ENCODE results near the gene TSPAN18.

TSPAN18 gene

GRCh38 chr11:44952500-44953260 is 225.9 kb downstream of the TSPAN18 start:
- no peak for DNase-seq (ENCODE audit: extremely low read depth in 1 of 2, low read depth in 1 of 2)

- no peak for DNase-seq (ENCODE audit: extremely low read depth in 1 of 2, low read depth in 1 of 2)
Observed at GRCh38 chr11:44954051-44954906, 227.5 kb downstream of the TSPAN18 start.

GRCh38 chr11:44955015-44955738 is 228.4 kb downstream of the TSPAN18 start:
- DNase-seq (ENCODE audit: extremely low read depth in 1 of 2, low read depth in 1 of 2), result no peak

GRCh38 chr11:44957040-44957515 is 230.3 kb downstream of the TSPAN18 start:
- DNase-seq (ENCODE audit: extremely low read depth in 1 of 2, low read depth in 1 of 2), result no peak

- no peak for DNase-seq (ENCODE audit: extremely low read depth in 1 of 2, low read depth in 1 of 2)
Observed at GRCh38 chr11:44957776-44958564, 231.2 kb downstream of the TSPAN18 start.

- DNase-seq (ENCODE audit: extremely low read depth in 1 of 2, low read depth in 1 of 2), result no peak
Observed at GRCh38 chr11:44959064-44959463, 232.3 kb downstream of the TSPAN18 start.

GRCh38 chr11:44960200-44960845 is 233.6 kb downstream of the TSPAN18 start:
- DNase-seq (ENCODE audit: extremely low read depth in 1 of 2, low read depth in 1 of 2), result no peak

DNA sequence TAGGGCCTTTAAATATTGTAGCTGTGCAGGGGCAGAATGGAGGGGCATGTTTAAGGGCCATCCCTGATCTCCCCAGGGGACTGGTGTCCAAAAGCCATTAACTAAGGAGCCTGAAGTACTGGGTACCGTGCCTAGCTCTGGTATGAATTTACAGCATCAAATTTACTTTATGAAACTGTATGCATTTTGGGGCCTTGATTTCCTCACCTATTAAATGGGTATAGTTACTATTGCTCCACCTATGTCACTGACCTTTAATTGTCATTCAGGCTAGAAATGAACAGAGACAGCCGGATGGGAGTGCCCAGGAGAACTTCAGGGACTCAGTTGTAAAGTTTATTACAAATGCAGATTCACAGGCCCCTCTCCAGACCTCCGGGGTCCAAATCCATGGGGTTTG is 235.7 kb downstream of the TSPAN18 start:
- DNase-seq (ENCODE audit: extremely low read depth in 1 of 2, low read depth in 1 of 2), result no peak

- DNase-seq (ENCODE audit: extremely low read depth in 1 of 2, low read depth in 1 of 2), result no peak
Observed at GRCh38 chr11:44963136-44963535, 236.4 kb downstream of the TSPAN18 start.

- no peak for DNase-seq (ENCODE audit: extremely low read depth in 1 of 2, low read depth in 1 of 2)
Observed at GRCh38 chr11:44963948-44964347, 237.2 kb downstream of the TSPAN18 start.

- no peak for DNase-seq (ENCODE audit: extremely low read depth in 1 of 2, low read depth in 1 of 2)
Observed at GRCh38 chr11:44964526-44965209, 237.9 kb downstream of the TSPAN18 start.

GRCh38 chr11:44966694-44967093 is 239.9 kb downstream of the TSPAN18 start:
- DNase-seq (ENCODE audit: extremely low read depth in 1 of 2, low read depth in 1 of 2), result no peak

- DNase-seq (ENCODE audit: extremely low read depth in 1 of 2, low read depth in 1 of 2), result no peak
Observed at GRCh38 chr11:44967930-44968496, 241.3 kb downstream of the TSPAN18 start.

GRCh38 chr11:44968510-44968909 is 241.7 kb downstream of the TSPAN18 start:
- DNase-seq (ENCODE audit: extremely low read depth in 1 of 2, low read depth in 1 of 2), result no peak

DNA sequence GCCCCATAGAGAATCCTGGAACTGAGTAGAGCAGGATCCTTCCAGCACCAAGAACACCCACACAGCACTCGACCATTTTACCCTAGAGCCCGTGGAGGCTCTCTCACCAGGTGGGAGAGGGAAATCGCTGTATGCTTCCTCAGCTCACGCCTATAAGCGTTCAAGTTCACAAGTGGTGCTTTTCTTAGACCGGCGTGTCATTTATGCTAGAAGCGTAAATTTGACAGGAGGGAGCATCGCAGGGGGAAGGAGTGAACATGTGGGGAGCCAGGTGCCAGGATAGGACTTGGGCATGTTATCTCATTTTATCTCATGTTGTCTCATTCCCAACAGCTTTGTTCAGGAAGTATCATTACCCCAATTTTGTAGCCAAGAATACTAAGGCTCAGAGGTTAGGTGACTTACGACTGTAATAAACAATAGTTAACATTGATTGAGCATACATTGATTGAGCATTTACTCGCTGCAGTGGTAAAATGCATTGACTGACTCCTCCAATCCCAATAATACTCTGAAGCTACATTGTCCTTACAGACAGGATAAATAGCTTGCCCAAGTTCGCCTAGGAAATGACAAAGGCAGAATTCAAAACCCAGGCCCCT is 243.0 kb downstream of the TSPAN18 start:
- DNase-seq (ENCODE audit: extremely low read depth in 1 of 2, low read depth in 1 of 2), result no peak

GRCh38 chr11:44970293-44970692 is 243.5 kb downstream of the TSPAN18 start:
- no peak for DNase-seq (ENCODE audit: extremely low read depth in 1 of 2, low read depth in 1 of 2)

- no peak for DNase-seq (ENCODE audit: extremely low read depth in 1 of 2, low read depth in 1 of 2)
Observed at GRCh38 chr11:44971185-44971584, 244.4 kb downstream of the TSPAN18 start.

DNA sequence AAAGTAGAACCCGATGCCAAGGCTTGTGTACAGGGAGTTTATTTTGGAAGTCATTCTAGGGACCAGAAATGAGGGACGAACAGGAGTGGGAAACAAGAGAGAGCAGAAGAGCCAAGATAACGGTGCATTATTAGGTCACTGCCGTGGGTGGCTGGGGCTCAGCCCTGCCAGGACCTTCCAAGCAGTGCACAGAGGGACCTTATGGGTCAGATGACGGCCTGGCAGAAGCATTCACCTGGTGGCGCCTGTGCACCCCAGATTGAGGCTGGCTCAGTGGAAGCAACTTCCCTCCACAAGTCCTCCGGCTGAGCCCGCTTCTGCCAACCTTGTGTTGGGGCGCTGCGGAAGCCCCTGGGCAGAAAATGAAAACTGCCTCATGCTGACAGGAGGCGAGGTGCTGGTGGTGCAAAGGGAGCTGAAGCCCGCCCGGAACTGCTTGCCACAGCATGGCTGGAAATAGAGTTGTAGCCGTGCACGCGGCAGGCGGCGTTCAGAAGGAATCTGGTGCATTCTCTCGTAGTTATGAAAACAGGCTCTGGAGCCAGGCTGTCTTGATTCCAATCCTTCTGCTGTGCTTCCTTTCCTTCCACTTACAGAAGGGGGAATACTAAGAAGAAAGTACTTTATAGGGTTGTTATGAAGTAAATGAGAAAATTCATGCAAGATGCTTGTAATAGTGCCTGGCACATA is 246.1 kb downstream of the TSPAN18 start:
- DNase-seq (ENCODE audit: extremely low read depth in 1 of 2, low read depth in 1 of 2), result no peak
